Right ventricle myocardium superior (tissue), 1 donor: ENCODE data around the gene TNIP1. TPM values are rescaled to one million over a fixed set of nuclear protein-coding genes. Genes with fewer than 3 reads are reported as not detected.

ENCODE experiments used
- ATAC-seq: fragments of 200-7000 bp; cut with Tn5 transposase; one replicate; pipeline ENCODE4 v1.9.1; 2020; ENCODE audit warnings: mild to moderate bottlenecking; ENCODE audit not compliant: poor library complexity
- DNase-seq: peaks from one replicate; pipeline ENCODE4 v3.0.0-alpha.2; 2020
- intact Hi-C: fragments of 100-400 bp; cut with DNase I; formaldehyde crosslinking; loops from one replicate; pipeline ENCODE4 v1.11.2; 2022
- total RNA-seq: library from RNA; stranded (reverse); fragmentation: NEBNext Ultra II Directional; extraction: Animal tissue kit (Norgen Biotek cat#: 25700); gene quantifications from one replicate; pipeline ENCODE4 v1.2.1, GENCODE V29; 2021
- donor health status: DM: no; HTN: yes; CAD: no; lungs with severe emphysema.

The TNIP1 gene
- total RNA-seq, 1 donor from 2014 or later, result 126 TPM

DNA sequence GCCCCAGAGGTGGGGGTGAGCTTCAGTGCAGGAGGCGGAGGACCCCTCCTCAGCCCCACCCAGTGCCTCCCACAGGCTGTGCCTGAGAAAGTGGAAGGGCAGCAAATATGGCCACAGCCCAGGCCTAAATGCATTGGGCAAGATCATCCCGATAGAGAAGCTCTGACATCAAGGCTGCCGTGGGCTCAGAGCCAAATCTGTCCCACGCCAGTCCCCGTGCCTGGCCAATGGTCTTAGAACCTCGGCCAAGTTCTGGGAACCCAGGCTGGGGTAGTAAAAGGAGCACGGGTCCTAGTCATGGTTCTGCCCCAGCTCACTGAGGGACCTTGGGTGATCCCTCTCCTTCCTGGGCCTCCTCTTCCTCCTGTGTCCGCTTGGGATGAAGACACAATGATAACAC lies 27.7 kb upstream of the TNIP1 start:
- DNase-seq, result no peak
- intact Hi-C loops, result no loop called here
- ATAC-seq, result peak; percentile 9

DNA sequence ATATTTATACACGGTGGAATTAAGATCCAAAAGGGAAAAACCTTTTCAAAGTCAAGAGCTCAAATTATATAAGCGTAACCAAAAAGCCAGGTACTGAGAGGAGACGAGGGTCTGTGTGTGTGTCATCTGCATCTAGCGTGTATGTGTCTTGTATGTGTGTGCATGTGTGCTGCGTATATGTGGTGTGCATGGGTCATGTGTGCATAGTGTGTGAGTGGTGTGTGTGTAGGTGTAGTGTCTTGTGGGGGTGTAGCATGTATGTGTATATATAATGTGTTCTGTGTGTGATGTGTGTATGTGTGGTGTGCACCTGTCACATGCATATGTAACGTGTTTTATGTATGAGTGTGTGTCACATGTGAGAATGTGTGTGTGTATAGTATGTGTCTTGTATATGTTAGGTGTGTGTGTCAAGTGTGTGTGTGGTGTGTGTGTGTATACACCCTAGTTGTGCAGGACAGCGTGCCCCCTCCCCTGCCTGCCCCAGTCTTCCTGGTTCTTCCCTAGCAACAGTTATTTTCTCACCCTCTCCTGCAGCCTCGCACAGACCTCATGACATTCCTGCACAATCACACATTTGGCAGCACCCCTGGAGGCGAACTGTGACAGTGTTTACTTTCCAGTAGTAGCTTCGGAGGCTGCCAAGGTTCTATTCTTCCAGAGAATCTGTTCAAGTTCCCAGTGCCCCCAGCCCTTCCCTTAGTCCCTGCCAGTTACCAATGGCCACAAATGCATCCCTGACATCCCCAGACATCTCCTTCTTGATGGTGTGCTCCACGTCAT lies 27.1 kb upstream of the TNIP1 start:
- intact Hi-C loops, result no loop called here
- DNase-seq (peak; percentile 65), ATAC-seq (peak; percentile 77)

DNA sequence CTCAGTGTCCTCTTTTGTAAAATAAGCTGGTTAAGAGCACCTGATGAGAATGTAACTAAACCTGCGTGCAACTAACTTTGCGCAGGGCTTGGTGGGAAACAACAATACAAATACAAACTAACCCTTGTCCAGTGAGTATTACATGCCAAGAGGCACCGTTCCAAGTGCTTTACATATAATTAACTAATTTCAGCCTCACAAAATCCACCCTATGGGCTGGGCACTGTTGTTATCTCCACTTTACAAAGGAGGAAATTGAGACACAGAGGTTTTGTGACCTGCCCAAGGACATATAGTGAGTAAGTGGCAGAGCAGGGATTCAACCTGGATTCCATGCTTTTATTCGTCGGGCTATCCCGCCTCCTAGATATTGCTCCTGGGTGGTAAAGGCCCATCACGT lies 26.2 kb upstream of the TNIP1 start:
- DNase-seq, result no peak
- intact Hi-C loops, result no loop called here
- ATAC-seq, result no peak

DNA sequence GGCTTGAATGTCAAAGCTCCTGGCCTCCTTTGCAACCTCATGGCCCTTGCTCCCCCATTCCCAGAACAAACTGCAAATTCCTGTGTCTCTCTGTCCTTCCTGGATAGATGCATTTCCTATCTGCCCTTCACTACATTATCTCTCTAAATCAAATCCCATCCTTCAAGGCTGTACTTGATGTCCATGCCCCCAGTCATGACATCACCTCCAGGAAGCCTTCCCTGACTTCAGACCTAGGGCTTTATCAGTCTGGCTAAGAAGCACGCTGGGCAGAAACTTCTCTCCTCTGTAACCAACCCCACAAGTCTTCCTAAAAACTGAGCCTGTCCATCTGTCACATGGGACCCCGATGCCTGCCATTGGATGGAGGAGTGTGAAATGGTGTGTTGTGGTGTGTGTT lies 25.7 kb upstream of the TNIP1 start:
- ATAC-seq, result no peak
- intact Hi-C loops, result no loop called here
- no peak for DNase-seq

DNA sequence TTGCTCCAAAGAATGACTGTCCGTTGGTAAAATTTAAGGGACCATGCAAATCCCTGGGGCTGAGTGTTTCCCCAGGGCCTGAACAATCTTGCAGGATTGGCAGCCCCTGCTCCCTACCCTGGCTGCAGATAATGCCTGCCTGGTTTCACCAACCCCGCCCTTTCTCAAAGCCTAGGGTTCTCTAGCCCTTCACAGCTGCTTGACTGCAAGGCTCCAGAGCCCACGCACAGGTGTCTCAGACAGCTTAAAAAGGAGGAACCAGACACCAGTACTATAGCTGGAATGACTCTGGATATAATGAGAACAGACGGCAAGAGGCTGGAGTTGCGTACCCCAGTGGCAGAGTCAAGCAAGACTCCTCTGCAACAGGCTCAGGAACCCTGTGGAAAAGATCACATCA lies 25.2 kb upstream of the TNIP1 start:
- ATAC-seq, result no peak
- no peak for DNase-seq
- intact Hi-C loops, result no loop called here

DNA sequence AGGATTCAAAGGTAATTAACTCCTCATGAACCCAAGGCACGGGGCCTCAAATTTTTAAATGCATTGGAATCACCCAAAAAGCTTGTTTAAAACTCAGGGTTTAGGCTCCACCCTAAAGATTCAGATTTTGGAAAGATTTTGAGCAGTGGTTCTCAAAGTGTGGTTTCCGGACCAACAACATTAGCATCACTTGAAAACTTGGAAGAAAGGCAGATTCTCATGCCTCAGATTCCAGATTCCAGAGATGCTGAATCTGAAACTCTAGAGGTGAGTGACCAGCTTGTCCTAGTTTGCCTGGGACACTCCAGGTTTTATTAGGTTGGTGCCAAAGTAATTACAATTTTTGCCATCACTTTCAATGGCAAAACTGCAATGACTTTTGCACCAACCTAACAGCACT lies 24.7 kb upstream of the TNIP1 start:
- intact Hi-C loops, result no loop called here

DNA sequence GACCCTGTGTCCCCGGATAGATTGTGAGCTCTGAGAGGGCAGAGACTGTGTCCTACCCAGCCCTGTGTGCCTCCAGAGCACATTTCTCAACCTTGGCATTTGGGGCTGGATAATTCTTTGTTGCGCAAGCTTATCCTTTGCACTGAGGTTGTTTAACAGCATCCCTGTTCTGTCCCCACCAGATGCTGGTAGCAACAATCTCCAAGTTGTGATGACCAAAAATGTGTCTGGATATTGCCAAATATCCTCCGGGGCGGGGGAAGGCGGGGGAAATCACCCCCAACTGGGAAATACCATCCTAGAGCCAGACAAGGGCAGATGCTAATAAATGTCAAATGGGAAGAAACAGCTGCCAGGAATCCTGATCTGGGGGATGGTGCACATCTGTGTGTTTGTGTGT lies 24.0 kb upstream of the TNIP1 start:
- intact Hi-C loops, result no loop called here
- DNase-seq, result no peak
- peak; percentile 42 for ATAC-seq

More for the DNA sequence above, 24.7 kb upstream of the TNIP1 start:
- ATAC-seq (no peak), DNase-seq (no peak)

DNA sequence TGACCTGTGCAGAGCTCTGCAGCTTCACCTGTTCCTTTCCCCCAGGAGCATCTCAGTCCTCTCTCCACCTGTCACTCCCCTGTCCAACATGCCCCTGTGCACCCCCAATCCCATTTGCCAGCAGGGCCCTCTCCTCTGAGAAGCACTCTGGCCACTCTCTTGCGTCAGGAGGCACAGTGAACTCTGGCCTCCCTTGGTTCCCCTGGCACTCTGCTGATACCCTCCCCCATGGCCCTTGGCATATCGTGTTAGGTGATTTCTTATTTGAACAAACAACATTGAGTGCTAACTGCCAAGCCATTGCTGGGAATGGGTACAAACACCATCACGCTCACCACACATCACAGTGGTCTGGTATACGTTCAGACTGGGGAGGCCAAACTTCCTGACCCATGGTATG lies 20.9 kb upstream of the TNIP1 start:
- ATAC-seq (no peak), DNase-seq (no peak)
- intact Hi-C loops, result no loop called here

DNA sequence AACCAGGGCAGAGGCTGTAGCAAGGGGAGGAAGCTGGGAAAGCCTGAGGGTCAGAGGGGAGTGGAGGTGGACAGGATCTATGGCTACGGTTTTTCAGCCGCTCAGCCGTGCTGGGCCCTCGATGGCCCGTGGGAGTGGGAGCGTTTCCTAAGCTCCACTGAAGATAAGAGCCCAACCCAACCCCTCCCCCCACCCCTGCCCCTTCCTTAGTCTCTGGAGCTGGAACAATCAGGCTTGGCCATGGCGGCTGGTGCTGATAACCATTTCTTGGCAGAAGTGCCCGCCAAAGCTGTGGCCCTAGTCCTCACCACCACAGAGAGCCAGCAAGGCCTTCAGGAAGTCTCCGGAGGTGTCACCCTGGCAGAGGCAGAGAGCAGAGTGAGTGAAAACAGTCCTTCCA lies 20.3 kb upstream of the TNIP1 start:
- intact Hi-C loops, result no loop called here
- DNase-seq, result no peak
- peak; percentile 46 for ATAC-seq

DNA sequence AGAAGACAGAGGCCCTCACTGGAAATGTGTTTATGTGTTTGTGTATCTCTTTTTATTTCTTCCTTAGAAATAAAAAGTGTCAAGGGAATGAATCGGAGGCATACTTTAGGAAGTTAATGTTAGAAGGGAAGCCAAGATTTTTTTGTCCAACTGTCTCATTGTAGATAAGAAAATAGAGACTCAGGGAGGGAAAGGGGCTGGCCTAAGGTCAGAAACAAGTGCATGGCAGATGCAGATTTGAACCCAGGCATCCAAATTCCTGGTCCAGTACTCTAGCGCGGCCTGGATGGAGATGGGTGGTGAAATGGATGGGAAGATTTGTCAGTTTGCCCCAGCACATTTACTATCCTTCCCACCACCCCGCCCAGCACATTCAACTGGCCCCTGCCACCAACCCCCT lies 19.8 kb upstream of the TNIP1 start:
- intact Hi-C loops, result no loop called here
- no peak for DNase-seq
- ATAC-seq, result no peak

DNA sequence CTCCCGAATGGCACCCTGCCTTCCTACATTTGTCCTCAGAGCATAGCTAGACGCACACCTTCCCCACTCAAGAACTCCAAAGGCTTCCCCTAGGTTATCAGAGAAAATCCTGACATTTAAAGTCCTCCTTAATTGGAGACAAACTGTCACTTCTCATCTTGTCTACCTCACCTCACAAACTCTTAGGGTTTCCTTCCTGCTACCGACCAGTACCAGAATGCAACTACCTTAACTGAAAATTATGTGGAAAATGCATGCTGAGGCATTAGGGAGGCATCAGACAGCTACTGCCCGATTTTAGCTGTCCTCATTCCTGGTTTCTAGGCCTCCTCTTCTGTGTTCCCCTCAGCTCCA lies 17.9 kb upstream of the TNIP1 start:
- intact Hi-C loops, result no loop called here
- ATAC-seq (no peak), DNase-seq (no peak)

DNA sequence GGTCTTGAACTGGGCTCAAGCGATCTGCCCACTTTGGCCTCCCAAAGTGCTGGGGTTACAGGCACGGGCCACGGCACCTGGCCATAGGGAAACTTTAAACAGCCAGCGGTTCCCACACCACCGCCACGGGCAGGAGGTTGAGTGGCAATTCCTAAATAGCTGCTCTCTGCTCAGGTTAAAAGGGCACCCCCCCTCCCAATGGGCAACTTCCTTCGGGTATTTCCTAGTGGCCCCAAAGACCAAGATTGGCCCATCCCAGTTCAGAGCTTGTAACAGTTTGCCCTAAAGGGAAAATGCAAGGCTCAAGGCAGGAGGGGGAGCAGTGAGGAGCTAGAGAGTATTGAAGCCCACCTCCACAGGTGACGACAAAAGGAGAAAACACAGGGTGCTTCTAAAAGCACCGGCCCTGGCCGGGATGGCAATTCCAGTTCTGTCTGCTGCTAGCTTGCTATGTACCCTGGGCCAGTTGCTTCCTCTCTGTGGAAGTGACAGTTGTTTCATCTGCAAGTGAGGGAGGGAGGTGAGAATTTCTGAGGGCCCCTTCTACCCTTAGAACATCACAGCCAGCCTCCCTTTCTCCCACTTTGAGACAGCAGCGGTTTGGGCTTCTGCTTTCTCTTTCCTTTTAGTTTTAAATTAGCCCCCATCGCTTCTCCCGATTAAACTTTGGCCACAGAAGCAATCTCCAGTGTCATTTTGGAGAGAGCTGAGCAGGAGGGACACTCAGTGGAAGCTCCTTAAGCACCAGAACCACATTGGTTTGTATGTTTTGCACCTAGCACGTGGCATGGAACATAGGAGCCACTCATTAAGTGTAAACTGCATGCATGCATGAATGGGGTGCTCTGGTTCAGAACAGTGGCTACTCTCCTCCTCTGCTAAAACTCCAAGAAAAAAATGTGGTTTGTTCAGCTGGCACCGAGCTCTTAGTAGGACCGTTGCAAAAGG lies 17.3 kb upstream of the TNIP1 start:
- intact Hi-C loops, result no loop called here
- ATAC-seq (no peak), DNase-seq (no peak)

DNA sequence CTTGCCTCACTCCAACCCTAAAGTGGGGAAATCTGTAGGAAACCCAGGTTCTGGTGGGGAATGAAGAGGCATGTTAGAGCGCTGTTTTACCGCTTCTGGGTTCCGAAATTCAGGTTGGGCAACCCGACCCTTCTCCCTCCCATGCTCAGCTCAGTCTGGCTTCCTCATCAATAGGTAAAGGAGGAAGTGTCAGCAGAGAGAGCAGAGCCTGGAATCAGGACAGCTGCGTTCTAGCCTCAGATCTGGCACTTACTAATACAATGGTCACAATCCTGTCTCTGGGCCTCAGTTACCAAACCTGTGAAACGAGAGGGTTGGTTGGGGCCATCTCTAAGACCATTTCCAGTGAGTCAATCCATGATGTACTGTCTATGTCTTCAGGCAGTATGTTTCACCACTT lies 16.2 kb upstream of the TNIP1 start:
- no peak for ATAC-seq
- DNase-seq, result no peak
- intact Hi-C loops, result no loop called here

DNA sequence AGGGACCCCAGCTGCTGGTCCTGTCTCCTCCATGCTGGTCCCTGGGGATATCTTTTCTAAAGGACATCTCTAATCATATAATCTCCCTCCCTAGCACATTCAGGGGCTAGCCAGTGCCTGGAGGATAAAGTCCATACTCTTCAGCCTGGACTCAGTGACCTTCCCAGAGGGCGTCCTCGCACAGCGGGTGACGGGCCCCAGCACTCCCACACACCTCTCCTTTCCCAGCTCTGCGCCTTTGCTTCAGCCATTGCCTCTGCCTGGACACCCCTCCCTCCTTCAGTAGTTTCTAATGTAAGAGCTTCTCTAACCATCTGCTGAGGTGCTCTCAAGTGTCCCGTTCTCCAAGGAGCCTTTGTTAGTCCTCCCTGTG lies 15.2 kb upstream of the TNIP1 start:
- intact Hi-C loops, result no loop called here
- no peak for DNase-seq
- no peak for ATAC-seq

DNA sequence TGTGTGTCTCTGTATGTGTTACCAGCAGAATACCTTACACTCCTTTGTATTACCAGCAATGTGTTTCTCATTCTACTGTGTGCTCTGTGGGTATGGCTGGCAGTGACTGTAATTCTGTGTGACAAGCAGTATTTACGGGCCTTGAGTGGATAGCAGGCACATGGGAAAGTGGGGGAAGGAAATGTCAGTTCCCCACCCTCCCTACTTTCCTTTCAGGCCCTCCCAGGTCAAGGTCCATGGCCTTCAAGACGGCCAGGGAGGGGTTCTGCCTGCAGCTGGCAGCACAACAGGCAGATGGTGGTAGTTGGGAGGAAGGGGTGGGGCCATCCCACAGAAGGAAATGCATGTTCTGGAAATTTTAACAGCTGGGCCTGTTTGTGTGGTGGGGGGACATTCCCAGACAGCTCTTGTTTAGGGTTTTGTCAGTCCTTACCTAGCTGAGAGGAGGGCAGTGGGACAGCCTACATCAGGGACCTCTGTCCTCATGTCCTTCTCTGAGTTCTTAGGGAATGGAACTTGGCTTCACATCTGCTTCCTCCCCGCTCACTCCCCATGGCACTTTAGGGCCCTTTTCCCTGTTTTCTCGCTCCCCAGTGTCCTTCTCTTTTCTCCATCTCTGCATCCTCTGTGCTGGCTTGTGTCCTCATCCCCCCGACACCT lies 14.6 kb upstream of the TNIP1 start:
- ATAC-seq (peak; percentile 57), DNase-seq (peak; percentile 71)
- intact Hi-C loops, result no loop called here

DNA sequence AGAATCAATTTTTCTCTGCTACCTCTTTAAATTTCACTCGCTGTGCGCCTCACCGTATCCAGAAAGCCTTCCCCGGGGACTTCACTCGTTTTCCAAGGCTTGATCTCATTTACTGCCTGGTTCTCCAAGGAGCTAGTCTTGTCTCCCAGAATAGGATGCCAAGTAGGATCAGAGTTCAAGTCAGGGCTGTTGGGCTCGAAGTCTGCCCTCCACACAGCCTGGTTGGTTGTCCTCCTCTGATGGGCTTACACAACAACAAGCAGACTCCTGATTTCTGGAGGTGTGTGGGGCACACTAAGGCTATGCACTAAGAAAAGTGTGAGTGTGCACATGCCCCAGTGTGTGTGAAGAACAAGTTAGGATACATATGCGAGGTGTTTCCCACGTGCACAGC lies 14.0 kb upstream of the TNIP1 start:
- ATAC-seq (peak; percentile 30), DNase-seq (no peak)
- intact Hi-C loops, result no loop called here

DNA sequence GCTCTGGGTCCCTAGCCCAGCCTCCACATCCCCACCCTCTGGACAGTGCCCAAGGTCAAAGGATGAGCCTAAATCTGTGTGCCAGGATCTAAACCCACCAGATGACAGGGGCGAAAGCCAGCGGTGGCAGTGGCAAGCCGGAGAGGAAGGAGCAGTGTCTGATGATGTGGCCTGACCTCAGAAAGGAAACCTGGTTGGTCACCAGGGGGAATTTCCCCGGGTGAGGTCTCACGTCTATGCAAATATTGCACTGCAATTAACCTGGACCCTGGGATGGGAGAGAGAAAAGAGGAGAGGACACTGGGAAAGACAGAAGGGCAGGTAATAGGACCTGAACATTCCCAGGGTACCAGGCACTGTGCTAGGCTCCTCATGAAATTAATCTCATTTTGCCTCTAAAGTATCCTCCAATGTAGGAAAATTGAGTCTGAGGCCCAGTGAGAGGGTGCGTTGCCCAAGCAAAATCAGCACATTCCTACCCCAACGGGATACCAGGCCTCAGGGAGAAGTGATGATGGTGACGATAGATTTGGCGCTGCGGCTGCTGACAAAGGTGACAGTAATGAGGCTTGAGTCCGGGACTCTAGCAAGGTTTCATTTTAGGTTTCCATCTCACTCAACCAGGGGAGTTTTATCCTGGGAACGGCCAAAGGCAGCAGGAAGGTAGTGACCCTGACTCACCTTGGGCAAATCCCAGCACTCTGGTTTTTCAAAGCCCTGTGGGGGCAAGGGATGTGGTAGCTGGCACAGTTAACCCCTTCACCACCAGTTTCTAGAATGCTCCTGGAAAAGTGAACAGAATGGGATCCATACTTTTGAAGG lies 13.4 kb upstream of the TNIP1 start:
- no peak for ATAC-seq
- intact Hi-C loops, result no loop called here
- no peak for DNase-seq

DNA sequence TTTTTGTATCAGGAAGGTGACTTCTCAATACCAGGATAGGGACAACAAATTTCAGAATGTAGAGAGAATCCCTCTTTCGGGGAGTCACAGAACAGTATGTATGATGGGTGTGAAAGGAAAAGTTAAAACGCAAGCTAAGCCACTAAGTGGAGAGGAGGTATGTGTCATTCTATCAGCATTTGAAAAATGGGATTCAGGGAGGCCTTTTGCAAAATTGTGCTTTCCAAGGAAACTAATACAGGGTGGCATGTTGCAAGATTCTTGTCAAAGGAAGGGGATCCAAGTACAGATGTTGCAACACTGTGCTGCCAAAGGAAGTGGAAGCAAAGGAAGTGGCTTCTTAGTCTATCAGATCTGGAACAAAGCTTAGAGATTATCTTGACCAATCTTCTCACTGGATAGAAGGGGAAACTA lies 12.6 kb upstream of the TNIP1 start:
- intact Hi-C loops, result no loop called here
- ATAC-seq (peak; percentile 48), DNase-seq (no peak)

DNA sequence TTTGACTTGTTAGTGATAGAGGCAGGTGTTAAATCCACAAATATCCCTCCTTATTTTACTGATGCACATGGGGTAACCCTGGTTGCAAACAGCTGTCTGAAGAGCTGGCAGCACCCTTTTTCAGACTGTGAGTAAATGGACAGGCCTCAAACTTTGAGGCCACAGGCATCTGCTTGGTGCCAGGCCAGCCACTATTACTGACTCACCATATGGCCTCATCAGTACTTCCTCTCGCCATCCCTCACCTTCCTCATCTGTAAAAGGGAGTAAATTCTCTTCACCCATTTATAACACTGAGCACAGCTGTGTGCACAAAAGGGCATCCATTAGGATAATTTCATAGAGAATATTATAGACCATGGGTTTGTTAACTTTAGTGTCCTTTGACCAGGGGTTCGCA lies 11.9 kb upstream of the TNIP1 start:
- ATAC-seq (peak; percentile 38), DNase-seq (no peak)
- intact Hi-C loops, result no loop called here
